Measurements from ENCODE around the gene UBTF. TPM values are rescaled to one million over a fixed set of nuclear protein-coding genes. Genes with fewer than 3 reads are reported as not detected.

UBTF gene
- total and polyA plus RNA-seq, 2 of the 8 experiments (the other 6 are each of a cell fraction or from before 2014, with no cell fraction given): 14.7 to 106 TPM

Small RNA genes within 50 kb of the gene (microRNA-seq; reads per million reads assigned to microRNA genes)
- 0 to 0.41 reads per million in 2 experiments for gene MIR6782 (ENCODE audit: borderline microRNAs expressed in 2 of 2, borderline number of aligned reads in 2 of 2, borderline replicate concordance in 1 of 2)

Small RNA genes within 50 kb of the gene (small RNA-seq; reads per million reads assigned to genes)
- gene MIR6782 (ENCODE audit: insufficient read depth): 0.51 reads per million

Other genes with a start within 250 kb of the UBTF start
- 5.1 TPM in 2 replicates for gene NAGS, start 215.1 kb downstream of the UBTF start, total RNA-seq (2021; fragmentation: NEBNext Ultra II Directional; extraction: Animal tissue kit (Norgen Biotek cat#: 25700))
- 4.0 and 4.4 TPM in 2 replicates for gene NAGS, start 215.1 kb downstream of the UBTF start, polyA plus RNA-seq (2011; rRNA removed)
- gene TMEM101, start 204.7 kb downstream of the UBTF start, total RNA-seq (2021; fragmentation: NEBNext Ultra II Directional; extraction: Animal tissue kit (Norgen Biotek cat#: 25700)): 16.1 and 20.9 TPM in 2 replicates
- 44.7 and 55.6 TPM in 2 replicates for gene TMEM101, start 204.7 kb downstream of the UBTF start, polyA plus RNA-seq (2011; rRNA removed)
- gene LSM12, start 153.0 kb downstream of the UBTF start, total RNA-seq (2021; fragmentation: NEBNext Ultra II Directional; extraction: Animal tissue kit (Norgen Biotek cat#: 25700)): 118 and 142 TPM in 2 replicates
- 51.6 and 69.8 TPM in 2 replicates for gene LSM12, start 153.0 kb downstream of the UBTF start, polyA plus RNA-seq (2011; rRNA removed)
- gene G6PC3, start 148.9 kb downstream of the UBTF start, total RNA-seq (2021; fragmentation: NEBNext Ultra II Directional; extraction: Animal tissue kit (Norgen Biotek cat#: 25700)): 104 and 114 TPM in 2 replicates
- 343 and 436 TPM in 2 replicates for gene G6PC3, start 148.9 kb downstream of the UBTF start, polyA plus RNA-seq (2011; rRNA removed)
- 48.5 and 54.0 TPM in 2 replicates for gene HDAC5, start 96.0 kb downstream of the UBTF start, total RNA-seq (2021; fragmentation: NEBNext Ultra II Directional; extraction: Animal tissue kit (Norgen Biotek cat#: 25700))
- gene HDAC5, start 96.0 kb downstream of the UBTF start, polyA plus RNA-seq (2011; rRNA removed): 54.4 and 79.2 TPM in 2 replicates
- 18.8 and 19.4 TPM in 2 replicates for gene HROB, start 77.7 kb downstream of the UBTF start, total RNA-seq (2021; fragmentation: NEBNext Ultra II Directional; extraction: Animal tissue kit (Norgen Biotek cat#: 25700))
- 21.6 and 24.1 TPM in 2 replicates for gene HROB, start 77.7 kb downstream of the UBTF start, polyA plus RNA-seq (2011; rRNA removed)
- 0.19 TPM in 1 of 2 replicates, not detected in the other for gene ASB16, start 49.0 kb downstream of the UBTF start, total RNA-seq (2021; fragmentation: NEBNext Ultra II Directional; extraction: Animal tissue kit (Norgen Biotek cat#: 25700))
- 0.05 and 0.09 TPM in 2 replicates for gene ASB16, start 49.0 kb downstream of the UBTF start, polyA plus RNA-seq (2011; rRNA removed)
- gene TMUB2, start 32.7 kb downstream of the UBTF start, total RNA-seq (2021; fragmentation: NEBNext Ultra II Directional; extraction: Animal tissue kit (Norgen Biotek cat#: 25700)): 15.7 and 18.5 TPM in 2 replicates
- 30.5 and 34.7 TPM in 2 replicates for gene TMUB2, start 32.7 kb downstream of the UBTF start, polyA plus RNA-seq (2011; rRNA removed)
- 103 and 106 TPM in 2 replicates for gene ATXN7L3, start 19.8 kb downstream of the UBTF start, total RNA-seq (2021; fragmentation: NEBNext Ultra II Directional; extraction: Animal tissue kit (Norgen Biotek cat#: 25700))
- gene ATXN7L3, start 19.8 kb downstream of the UBTF start, polyA plus RNA-seq (2011; rRNA removed): 53.7 and 72.5 TPM in 2 replicates
- gene SLC4A1, start 48.5 kb upstream of the UBTF start, total RNA-seq (2021; fragmentation: NEBNext Ultra II Directional; extraction: Animal tissue kit (Norgen Biotek cat#: 25700)): 0.08 TPM in 1 of 2 replicates, not detected in the other
- 0.08 and 0.09 TPM in 2 replicates for gene SLC4A1, start 48.5 kb upstream of the UBTF start, polyA plus RNA-seq (2011; rRNA removed)
- 6.1 and 6.4 TPM in 2 replicates for gene RUNDC3A, start 88.9 kb upstream of the UBTF start, total RNA-seq (2021; fragmentation: NEBNext Ultra II Directional; extraction: Animal tissue kit (Norgen Biotek cat#: 25700))
- gene RUNDC3A, start 88.9 kb upstream of the UBTF start, polyA plus RNA-seq (2011; rRNA removed): 13.8 and 15.6 TPM in 2 replicates
- gene SLC25A39, start 105.1 kb upstream of the UBTF start, total RNA-seq (2021; fragmentation: NEBNext Ultra II Directional; extraction: Animal tissue kit (Norgen Biotek cat#: 25700)): 189 and 200 TPM in 2 replicates
- gene SLC25A39, start 105.1 kb upstream of the UBTF start, polyA plus RNA-seq (2011; rRNA removed): 291 and 408 TPM in 2 replicates
- gene GRN, start 125.6 kb upstream of the UBTF start, total RNA-seq (2021; fragmentation: NEBNext Ultra II Directional; extraction: Animal tissue kit (Norgen Biotek cat#: 25700)): 108 and 117 TPM in 2 replicates
- 387 and 526 TPM in 2 replicates for gene GRN, start 125.6 kb upstream of the UBTF start, polyA plus RNA-seq (2011; rRNA removed)
- gene FAM171A2, start 144.2 kb upstream of the UBTF start, total RNA-seq (2021; fragmentation: NEBNext Ultra II Directional; extraction: Animal tissue kit (Norgen Biotek cat#: 25700)): 23.9 and 24.1 TPM in 2 replicates
- gene FAM171A2, start 144.2 kb upstream of the UBTF start, polyA plus RNA-seq (2011; rRNA removed): 21.9 and 31.8 TPM in 2 replicates
- 11.3 and 12.3 TPM in 2 replicates for gene ITGA2B, start 170.0 kb upstream of the UBTF start, total RNA-seq (2021; fragmentation: NEBNext Ultra II Directional; extraction: Animal tissue kit (Norgen Biotek cat#: 25700))
- 6.9 and 12.4 TPM in 2 replicates for gene ITGA2B, start 170.0 kb upstream of the UBTF start, polyA plus RNA-seq (2011; rRNA removed)